NCI-H146 (cell line): ENCODE data around the gene FAM53B.

Source experiments
- DNase-seq: peaks from one replicate; lab custom pipeline; 2025; lab: John Stamatoyannopoulos, UW

Gene FAM53B

DNA sequence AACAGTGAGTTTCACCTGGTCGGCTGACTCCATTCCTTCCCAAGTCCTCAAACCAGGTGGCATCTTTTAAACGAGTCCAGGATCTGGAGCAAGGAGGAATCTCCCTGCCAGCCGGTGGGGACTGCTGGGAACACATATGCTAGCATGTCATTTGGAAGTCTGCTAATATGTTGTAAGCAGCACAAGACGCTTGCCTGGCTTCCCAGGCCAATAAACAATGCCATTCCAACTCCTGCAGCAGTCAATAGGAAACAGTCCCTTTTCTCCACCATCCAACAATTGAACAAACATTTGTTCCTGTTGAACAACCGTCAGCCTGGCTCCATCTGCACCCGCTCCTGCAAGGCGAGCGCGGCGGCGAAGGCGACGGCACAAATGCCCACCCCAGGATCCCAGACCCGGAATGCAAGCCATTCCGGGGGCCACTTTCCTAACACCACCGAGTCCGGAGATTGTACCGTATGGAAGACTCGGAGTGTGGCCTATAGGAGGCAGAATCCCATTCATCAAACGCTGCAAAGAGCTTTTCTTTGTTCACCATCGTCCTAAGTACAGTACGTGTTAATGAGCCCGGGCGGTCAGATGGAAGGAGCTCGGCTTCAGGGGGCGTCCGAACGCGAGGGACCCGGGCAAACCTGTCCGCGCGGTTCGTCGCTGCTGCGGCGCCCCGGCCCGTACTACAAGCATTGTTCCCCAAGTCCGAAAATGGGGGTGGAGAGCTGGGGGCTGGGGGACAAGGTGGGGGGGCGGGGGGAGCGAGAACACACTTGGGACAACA, 1.6 kb downstream of the FAM53B start:
- DNase-seq, result peak; percentile 61

GRCh38 chr10:124741922-124742412, 2.2 kb downstream of the FAM53B start:
- no peak for DNase-seq

DNA sequence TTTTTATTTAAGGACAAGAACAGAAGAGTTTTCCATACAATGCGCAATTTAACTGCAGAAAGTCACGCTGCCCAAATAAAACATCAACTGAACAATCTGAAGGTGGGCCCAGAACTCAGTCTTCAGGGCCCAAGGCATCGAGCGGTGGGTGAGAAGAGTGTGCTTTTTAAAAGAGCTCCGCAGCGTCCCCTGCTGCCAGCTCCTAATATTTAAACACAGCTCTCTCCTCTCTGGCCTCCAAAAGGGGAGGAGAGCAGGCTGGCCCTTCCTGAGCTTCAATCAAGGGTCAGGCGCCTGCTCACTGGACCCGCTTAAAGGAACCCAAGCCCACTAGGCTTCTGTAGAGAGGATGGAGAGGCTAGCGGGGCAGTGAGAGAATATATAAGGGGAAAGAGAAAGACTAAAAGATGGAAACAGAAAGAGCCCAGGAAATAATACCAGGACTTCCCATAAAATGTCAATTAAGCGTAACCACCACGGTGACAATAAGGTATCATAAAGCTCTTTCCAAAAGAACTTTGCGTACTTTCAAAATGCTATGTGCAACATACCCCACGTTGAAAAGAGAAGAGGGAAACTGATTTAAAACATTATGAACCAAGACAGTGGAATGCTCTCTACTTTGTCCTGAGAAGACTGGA, 2.8 kb downstream of the FAM53B start:
- DNase-seq, result peak; percentile 65

DNA sequence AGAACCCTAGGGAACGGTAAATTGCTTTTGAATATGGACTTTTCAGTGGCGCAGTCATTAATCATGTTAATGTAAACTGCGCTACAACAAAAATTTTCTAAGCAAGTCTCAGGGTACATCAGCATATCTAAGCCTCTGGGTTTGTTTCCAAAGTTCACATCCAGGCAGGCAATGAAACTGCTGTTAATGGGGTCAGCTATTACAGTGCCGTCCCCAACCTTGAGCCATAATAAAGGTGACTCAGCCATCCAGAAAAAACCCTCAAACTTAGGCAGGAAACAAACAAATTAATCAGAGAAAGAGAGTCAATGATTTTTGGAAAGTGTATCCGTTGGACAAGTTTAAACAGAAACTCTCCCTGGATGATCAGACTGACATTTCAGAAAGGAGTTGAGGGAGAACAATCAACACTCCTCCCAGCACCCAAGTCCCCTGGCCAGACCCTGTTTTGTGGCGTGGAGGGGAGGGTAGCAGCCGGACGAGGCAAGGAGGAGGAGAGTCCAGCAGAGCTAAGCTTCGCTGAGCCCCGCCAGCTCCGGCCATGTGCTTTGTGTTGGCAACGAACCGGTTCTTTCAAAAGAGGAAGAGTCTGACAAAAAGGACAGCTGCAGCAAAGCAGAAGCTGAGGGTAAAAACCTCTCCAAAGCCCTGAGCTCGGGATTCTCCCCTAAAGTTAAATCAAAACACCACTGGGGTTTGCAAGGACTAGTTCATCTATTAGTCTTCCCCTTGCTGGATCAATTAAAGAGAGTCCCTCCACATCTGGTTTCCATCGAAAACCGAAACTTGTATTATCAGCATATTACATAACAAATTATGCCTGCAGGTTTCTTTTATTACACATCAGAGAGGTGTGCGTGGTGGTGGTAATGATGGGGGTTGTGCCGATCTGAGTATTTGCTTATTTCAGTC, 3.6 kb downstream of the FAM53B start:
- DNase-seq, result no peak

- no peak for DNase-seq
Observed at GRCh38 chr10:124739986-124740368, 4.2 kb downstream of the FAM53B start.

DNA sequence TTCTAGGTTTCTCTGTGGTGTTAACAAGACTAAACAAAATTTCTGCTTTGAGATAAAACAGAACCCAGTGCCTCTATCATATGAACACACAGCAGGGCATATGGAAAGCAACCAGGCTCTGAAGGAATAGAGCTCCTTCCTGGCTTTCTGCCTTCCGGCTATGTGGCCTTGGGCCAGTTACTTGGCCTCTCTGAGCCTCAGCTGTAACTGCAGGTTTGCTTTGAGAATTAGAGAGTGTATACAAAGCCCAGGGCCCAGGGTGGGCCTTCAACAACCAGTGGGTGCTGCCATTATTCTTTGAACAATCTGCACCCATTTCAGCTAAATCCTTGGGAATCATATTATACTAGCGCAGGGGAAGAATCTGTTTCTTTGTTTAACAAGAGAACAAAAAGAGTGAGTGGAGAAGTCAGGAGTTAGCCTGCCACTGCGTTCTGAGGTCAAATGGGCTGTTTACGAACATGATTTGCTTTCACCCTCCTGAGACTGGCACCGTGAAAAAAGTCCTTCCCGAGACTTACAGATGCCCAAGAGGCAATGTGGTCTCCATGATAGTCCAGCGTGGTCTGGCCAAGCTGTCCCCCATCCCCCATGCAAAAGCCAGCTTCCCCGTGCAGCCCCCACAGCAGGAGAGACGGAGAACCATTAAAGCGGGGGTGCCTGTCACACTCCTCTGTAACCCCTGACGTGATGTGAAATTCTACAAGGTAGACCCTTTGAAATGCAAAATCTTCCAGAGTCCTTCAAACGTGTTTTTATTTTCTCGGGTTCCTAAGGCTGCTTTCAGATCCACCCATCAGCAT, 4.9 kb downstream of the FAM53B start:
- no peak for DNase-seq

DNA sequence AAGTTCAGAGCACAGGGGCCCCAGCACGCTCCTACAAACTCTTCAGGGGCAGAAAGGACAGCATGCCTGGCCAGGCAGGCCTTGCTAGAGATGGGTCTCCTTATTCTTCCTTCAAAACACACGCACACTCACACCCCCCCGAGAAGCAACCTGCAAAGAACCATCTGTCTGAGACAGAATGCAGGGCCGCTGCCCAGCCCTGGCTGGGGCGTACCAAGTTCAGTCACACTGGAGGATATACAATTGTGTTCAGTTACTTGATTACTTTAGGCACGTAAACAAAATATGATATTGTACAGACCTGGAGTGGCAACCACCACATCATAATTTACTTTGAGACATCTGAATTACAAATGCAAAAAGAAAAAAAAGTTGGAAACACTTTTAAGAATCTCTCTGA, 5.7 kb downstream of the FAM53B start:
- no peak for DNase-seq

DNA sequence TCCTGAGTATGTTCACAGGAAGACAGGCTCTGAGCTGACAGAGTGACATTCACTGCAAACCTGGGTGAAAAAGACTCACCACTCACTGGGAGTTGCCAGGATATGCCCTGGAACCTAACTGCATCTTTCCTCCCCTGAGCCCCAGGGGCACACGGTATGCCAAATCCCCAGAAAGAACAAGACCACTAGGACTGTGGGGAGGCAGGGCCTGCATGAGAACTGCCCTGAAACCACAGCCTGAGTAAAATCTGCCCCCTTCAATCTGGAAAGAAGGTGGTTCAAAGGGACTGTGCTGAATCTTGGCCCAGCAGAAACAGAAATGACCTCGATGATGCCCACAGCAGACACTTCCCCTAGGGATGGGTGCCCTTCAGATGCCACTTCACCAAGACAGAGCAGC, 6.5 kb downstream of the FAM53B start:
- DNase-seq, result no peak

GRCh38 chr10:124737221-124737620, 7.0 kb downstream of the FAM53B start:
- DNase-seq, result no peak

DNA sequence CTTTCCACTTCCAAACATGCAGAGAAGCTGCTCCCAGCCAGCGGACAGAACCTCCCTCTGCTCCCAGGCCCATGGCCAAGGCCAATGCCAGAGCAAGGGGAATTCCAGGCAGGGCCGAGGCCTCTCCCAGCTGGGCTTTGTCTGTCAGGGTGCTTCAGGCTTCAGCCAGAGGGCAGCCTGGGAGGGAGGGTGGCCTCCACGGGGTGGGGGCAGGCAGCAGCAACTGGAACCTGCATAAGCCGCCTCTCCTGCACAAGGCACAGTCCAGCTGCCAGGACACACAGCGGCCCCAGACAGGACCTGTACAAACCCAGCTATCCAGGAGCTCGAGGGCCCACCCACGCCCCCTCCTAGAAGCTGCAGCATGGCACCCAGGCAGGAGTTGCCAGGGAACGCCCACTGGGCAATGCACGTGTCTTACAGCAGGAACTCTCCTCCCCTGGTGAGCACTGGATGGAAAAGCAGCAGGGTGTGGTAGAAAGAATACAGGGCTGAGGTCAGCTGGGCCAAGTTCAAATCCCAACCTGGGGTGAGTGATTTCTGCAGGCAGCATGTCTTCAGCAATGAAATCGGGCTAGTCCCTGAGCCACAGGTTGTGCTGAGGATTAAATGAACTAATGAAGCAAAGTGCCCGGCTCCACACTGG, 7.6 kb downstream of the FAM53B start:
- DNase-seq, result peak; percentile 76

DNA sequence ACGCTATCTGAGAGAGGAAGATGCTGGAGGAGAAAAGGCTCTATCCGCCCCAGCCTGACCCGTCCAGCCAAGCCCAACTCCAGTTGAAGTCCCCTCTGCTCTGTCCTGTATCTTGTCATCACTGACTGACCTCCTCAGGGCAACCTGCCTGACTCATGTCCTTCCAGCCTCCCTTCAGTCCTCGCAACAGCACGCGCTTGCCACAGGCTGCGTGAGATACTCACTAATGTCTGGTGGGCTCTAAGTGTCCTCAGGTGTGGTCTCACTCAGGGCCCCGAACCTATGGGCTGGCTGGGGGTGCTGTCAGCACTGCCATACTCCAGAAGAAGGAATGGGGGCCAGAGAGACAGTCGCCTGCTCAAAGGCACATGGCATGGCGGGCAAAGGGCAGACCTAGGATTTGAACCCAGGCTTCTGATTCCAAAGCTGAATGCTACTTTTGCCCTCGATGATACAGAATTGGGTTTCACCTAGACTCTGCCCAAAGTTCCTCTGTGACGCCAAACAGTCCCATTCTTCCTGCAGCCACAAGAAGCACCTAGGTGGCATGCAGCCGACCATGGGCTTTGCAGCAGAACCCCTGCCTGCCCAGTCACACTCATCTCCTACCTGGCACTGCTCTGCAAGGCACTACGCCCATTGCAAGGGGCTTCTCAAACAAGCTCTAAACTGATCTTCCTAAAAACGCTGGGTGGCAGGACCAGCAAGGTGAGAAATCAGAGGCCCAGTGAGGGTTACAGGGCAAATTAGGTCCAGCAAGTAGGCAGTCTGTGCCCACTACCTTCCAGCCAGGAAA, 8.5 kb downstream of the FAM53B start:
- no peak for DNase-seq

DNA sequence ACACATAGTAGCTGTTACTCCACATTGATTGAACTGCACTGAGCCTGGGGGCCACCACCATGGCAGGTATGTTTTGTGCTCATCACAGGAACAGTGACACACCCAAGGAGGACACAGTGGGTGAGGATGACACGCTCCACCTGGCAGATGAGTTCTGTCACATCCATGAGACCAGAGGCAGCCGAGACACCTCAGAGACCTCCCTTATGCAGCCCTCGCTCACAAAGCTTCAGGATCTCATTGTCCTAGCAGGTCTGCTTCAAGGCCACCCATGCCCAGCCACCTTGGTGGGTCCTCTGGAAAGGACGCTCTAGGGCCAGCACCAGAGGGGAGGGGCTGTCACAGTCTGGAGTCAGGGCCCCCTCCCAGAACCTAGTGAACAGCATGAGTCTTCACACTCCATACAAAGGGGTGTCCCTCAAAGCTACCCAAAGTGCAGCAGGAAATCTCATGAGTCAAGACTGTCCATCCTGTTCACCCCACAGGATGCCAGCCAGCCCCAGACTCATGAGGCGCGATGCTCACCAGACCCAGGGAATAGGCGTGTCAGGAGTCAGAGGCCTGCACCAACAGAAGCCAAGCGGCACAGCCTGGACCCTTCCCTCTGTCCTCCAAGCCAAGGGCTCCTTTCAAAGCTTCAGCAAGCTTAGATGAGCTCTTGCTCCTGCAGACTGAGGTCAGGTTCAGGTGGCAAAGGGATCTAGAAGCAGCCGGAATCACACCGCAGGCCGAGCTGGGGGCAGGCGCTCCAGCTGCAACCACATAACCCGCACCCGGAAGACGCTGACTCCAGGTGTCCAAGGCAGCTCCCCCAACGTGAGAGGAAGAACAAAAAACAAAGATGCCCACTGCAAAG, 9.6 kb downstream of the FAM53B start:
- DNase-seq, result no peak

GRCh38 chr10:124733571-124734245, 10.5 kb downstream of the FAM53B start:
- no peak for DNase-seq

DNA sequence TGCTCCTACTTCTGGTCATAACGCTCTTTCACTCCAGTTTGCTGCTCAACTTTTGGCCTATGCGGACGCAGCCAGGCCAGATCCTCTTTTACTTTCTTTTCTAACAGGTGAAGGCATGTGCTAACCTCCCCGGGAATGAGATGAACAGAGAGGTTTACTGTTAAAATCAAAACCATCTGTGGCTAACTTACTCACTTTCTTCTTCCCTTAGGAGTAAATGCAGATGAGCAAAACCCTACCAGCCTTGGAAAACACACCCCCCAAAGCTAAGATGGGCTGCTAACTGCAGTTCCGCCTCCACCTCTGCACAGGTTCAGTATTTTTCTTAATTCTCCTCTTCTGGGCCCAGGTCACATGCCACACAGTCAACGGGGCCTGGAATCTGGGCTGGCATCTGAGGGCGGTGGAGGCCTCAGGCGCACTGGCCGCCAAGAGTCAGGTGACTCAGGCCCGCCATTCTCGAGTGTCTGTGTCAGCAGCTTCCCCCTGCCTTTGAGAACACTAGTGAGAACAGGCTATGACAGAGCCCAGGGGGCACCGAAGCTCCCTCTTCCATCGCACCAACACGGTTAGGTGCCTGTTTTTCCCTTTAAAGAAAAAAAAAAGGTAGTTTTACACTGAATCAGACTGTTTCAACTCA, 11.1 kb downstream of the FAM53B start:
- DNase-seq, result no peak

- DNase-seq, result no peak
Observed at GRCh38 chr10:124731551-124731950, 12.6 kb downstream of the FAM53B start.

GRCh38 chr10:124730790-124731189, 13.4 kb downstream of the FAM53B start:
- DNase-seq, result no peak

DNA sequence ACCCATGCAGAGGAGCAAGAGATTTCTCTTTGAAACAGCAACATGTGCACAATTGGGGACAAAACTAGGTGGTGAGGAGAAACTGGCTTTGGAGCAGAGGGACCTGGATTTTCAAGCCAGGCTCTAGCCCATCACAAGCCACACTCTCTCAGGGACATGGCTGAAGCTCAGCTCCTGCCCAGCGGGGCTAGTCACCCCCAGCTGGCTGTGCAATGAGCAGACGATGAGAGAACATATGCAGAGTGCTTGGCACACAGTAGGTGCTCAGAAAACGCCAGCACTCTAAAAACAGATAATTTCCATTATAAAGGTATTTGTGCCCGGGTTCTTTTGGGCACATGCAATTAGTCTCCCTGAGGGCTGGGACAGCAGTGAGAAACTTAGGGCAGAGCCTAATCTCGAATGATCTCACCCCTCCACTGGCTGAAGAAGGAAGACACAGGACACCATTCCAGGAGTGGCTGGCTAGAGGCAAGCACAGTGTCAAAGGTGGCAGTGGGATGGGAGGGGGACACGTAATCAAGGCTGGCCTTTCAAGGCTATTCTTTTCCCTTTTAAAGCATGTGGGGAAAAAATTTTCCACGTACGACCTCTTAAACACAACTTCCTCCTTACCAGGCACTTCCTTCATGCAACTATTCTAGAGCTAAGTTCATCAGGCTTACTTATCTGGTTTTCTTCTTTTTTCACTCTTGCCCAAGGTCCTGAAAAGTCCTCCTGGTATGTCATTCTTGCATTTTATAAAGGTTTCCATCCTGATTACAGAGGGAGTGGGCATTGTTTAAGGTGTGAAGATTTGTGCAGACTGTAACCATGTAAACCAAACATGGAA, 15.1 kb downstream of the FAM53B start:
- DNase-seq, result no peak
